Colonic mucosa (tissue), 4 donors: Measurements from ENCODE around the gene SKOR1. TPM values are rescaled to one million over a fixed set of nuclear protein-coding genes. Genes with fewer than 3 reads are reported as not detected.

Experiments used
- DNase-seq: peaks from one replicate; pipeline ENCODE4 v3.0.0-alpha.2; 2020
- H3K27ac ChIP-seq: fragments of 200-600 bp; one replicate; pipeline ENCODE4 v1.8.0; 2021
- H3K27me3 ChIP-seq: fragments of 200-600 bp; one replicate; pipeline ENCODE4 v1.8.0; 2021
- H3K36me3 ChIP-seq: fragments of 200-600 bp; one replicate; pipeline ENCODE4 v1.8.0; 2021
- H3K4me1 ChIP-seq: fragments of 200-600 bp; one replicate; pipeline ENCODE4 v1.8.0; 2021; ENCODE audit warnings: mild to moderate bottlenecking
- H3K4me3 ChIP-seq: fragments of 200-600 bp; one replicate; pipeline ENCODE4 v1.8.0; 2021
- H3K9ac ChIP-seq, 2 donors: one replicate each; pipeline ENCODE4 v1.7.0; 2013; ENCODE audit warnings: control low read depth in 2 of 2, low read depth in 2 of 2, low read length in 2 of 2
- H3K9me3 ChIP-seq: fragments of 200-600 bp; one replicate; pipeline ENCODE4 v1.8.0; 2021
- CTCF ChIP-seq: fragments of 200-600 bp; IDR thresholded peaks from one replicate; pipeline ENCODE4 v1.8.0; 2022; ENCODE audit warnings: antibody characterized with exemption, mild to moderate bottlenecking
- intact Hi-C: fragments of 100-400 bp; cut with DNase I; formaldehyde crosslinking; loops from one replicate; pipeline ENCODE4 v1.14.1; 2022
- total RNA-seq, 2 donors: library from RNA; stranded (reverse); fragmentation: NEBNext Ultra II Directional in 1 of 2; extraction: Animal tissue kit (Norgen Biotek cat#: 25700) in 1 of 2; gene quantifications; one replicate each; pipeline ENCODE4 v1.2.1, GENCODE V29; 2021
- donor health status: healthy.
- donor health status: DM: no; HTN: no; CAD: no.
- donor health status: DM: no; HTN: no; CAD: no.

SKOR1 gene
- total RNA-seq, 2 donors from 2014 or later: 0.10 to 0.19 TPM

DNA sequence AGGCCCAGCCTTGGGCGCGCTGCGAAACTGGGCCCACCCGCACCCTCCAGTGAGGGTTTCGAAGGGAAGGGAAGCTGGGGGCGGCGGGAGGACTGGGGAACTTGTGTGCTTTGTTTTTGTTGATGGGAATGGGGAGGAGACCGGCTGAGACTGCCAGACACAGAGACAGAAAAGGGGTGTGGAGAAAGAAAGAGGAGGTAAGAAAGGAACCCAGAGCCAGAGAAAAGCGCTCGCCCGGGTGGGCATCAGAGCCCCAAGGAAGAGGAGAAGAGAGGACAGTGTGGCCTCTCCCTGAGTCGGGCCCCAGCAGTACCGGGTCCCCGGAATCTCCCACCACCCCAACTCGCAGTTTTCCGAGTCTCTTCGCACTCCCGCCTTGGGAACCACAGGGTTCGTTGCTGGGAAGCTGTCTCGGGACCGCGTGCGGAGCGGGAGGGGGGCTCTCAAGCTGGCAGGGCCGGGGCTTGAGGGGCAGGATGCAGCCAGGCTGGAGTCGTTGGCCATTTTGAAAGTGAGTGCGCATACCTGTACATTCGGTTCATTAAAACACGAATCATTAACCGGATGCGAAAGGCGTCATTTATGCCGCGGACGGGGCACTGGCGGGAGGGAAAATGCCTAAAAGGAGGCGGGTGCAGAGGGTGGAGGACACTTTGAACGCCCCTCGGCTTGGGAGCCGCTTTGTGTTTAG is 3.1 kb downstream of the SKOR1 start:
- no peak overlapping the region for H3K9ac ChIP-seq
- no peak for TF ChIP-seq CTCF
- no peak for DNase-seq
- H3K27me3 ChIP-seq: peaks cover 98% of the 10 kb centered on the region
- H3K4me3 ChIP-seq: peak overlapping the region; percentile 12
- no peak overlapping the region for H3K27ac ChIP-seq
- H3K36me3 ChIP-seq: no peaks in the 10 kb centered on the region
- peaks cover 21% of the 10 kb centered on the region for H3K4me1 ChIP-seq
- intact Hi-C loops: no loop called here
- H3K9me3 ChIP-seq: no peaks in the 10 kb centered on the region

DNA sequence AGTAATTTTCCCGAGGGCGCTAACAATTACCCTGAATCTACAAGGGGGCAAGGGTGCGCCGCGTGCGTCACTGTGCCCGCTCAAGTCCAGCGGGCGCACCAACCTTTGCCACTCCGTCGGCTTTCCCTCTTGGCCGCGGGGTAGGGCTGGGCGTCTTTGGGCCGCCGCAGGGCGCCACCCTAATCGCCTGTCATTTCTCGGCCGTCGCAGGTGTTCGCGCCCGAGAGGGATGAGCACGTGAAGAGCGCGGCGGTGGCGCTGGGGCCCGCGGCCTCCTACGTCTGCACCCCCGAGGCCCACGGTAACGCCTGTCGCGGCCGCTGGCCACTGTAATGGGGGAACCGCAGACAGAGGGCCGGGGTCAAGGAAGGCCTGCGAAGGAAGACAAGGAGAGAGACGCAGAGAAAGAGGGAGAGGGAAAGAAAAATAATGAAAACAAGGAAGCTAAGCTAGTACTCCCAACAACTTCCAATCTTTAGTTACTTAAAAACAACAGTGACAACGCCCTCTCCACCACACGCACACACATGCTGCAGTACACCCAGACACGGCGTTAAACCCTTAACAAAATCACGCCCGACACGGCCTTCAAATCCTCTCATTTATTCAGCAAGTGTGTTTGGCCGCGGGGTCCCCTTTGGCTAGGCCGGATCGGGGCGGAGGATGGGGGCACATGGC is 3.8 kb downstream of the SKOR1 start:
- peaks cover 28% of the 10 kb centered on the region for H3K4me1 ChIP-seq
- no peaks in the 10 kb centered on the region for H3K9me3 ChIP-seq
- H3K27ac ChIP-seq: no peak overlapping the region
- intact Hi-C loops: no loop called here
- no peaks in the 10 kb centered on the region for H3K36me3 ChIP-seq
- no peak for TF ChIP-seq CTCF
- H3K9ac ChIP-seq: no peak overlapping the region
- DNase-seq: no peak
- H3K4me3 ChIP-seq: no peak overlapping the region
- H3K27me3 ChIP-seq: peaks cover 98% of the 10 kb centered on the region

- H3K36me3 ChIP-seq: no peaks in the 10 kb centered on the region
- no peak for DNase-seq
- H3K4me1 ChIP-seq: peaks cover 35% of the 10 kb centered on the region
- no peak overlapping the region for H3K4me3 ChIP-seq
- no peaks in the 10 kb centered on the region for H3K9me3 ChIP-seq
- H3K27me3 ChIP-seq: peaks cover 98% of the 10 kb centered on the region
- no peak overlapping the region for H3K27ac ChIP-seq
- no peak for TF ChIP-seq CTCF
- no peak overlapping the region for H3K9ac ChIP-seq
- intact Hi-C loops: loop anchor here (10.0 kb wide), 1 partner anchor 285 kb away; the partner anchor contains the start of gene MAP2K5
Observed at GRCh38 chr15:67829647-67830504, 4.6 kb downstream of the SKOR1 start.

- intact Hi-C loops: loop anchor here (10.0 kb wide), 1 partner anchor 287 kb away; the partner anchor contains the start of gene MAP2K5
- Histone ChIP-seq H3K36me3 (no peaks in the 10 kb centered on the region), H3K9ac (no peak overlapping the region), H3K27me3 (peaks cover 98% of the 10 kb centered on the region), H3K27ac (no peak overlapping the region), H3K4me1 (peaks cover 41% of the 10 kb centered on the region), H3K9me3 (no peaks in the 10 kb centered on the region), H3K4me3 (no peak overlapping the region)
- TF ChIP-seq CTCF: no peak
- DNase-seq: no peak
Observed at GRCh38 chr15:67831363-67831762, 6.1 kb downstream of the SKOR1 start.

- Histone ChIP-seq H3K36me3 (no peaks in the 10 kb centered on the region), H3K9me3 (no peaks in the 10 kb centered on the region), H3K4me3 (no peak overlapping the region), H3K27ac (no peak overlapping the region), H3K9ac (no peak overlapping the region), H3K4me1 (peaks cover 41% of the 10 kb centered on the region), H3K27me3 (peaks cover 90% of the 10 kb centered on the region)
- DNase-seq: no peak
- intact Hi-C loops: loop anchor here (10.0 kb wide), 1 partner anchor 287 kb away; the partner anchor contains the start of gene MAP2K5
- no peak for TF ChIP-seq CTCF
Observed at GRCh38 chr15:67832031-67832551, 6.8 kb downstream of the SKOR1 start.
